Panc1 (cell line): Measurements from ENCODE around the gene THOC2. TPM values are rescaled to one million over a fixed set of nuclear protein-coding genes. Genes with fewer than 3 reads are reported as not detected.
A peak's percentile ranks its signal among the peaks of the same experiment; 100 is the strongest.

Source experiments
- ATAC-seq: fragments of 200-7000 bp; cut with Tn5 transposase; 2 replicates; pipeline ENCODE4 v1.9.1; 2020; ENCODE audit warnings: mild to moderate bottlenecking, moderate library complexity
- BruUV-seq: library from RNA; stranded (reverse); fragments of 400-500 nt; replicated peaks from 2 replicates; lab custom pipeline; 2021; lab: Mats Ljungman, UMichigan
- CTCF ChIA-PET: fragments of 300-600 bp; sonication (Branson Sonifier 250); formaldehyde crosslinking; loops from one replicate; lab custom pipeline; 2022; ENCODE audit warnings: antibody characterized with exemption; lab: Charles Lee
- POLR2A ChIA-PET: fragments of 300-600 bp; sonication (Branson Sonifier 250); formaldehyde crosslinking; loops from one replicate; lab custom pipeline; 2022; ENCODE audit warnings: antibody characterized with exemption; lab: Charles Lee
- DNase-seq: peaks from one replicate; pipeline ENCODE4 v3.0.0-alpha.2; 2010; ENCODE audit warnings: low read depth, low spot score
- H3K27ac ChIP-seq: 2 replicates; pipeline ENCODE4 v1.5.1; 2011; ENCODE audit warnings: mild to moderate bottlenecking, low read length, inconsistent platforms
- H3K27me3 ChIP-seq: fragments of 200-500 bp; sonication (Bioruptor generic); 2 replicates; pipeline ENCODE4 v1.6.0; 2014; ENCODE audit warnings: low read length, inconsistent platforms; ENCODE audit not compliant: control insufficient read depth, insufficient read depth
- H3K36me3 ChIP-seq: fragments of 200-500 bp; sonication (Bioruptor generic); 2 replicates; pipeline ENCODE4 v1.5.1; 2014; ENCODE audit warnings: inconsistent platforms, mild to moderate bottlenecking, low read length, moderate library complexity; ENCODE audit not compliant: control insufficient read depth, insufficient read depth
- H3K4me1 ChIP-seq: 2 replicates; pipeline ENCODE4 v1.5.1; 2011; ENCODE audit warnings: inconsistent platforms, mild to moderate bottlenecking, low read length, moderate library complexity; ENCODE audit not compliant: control insufficient read depth, insufficient read depth
- H3K4me3 ChIP-seq, 2 experiments: 2 replicates each; pipeline ENCODE4 v1.5.1; 2011 to 2012; ENCODE audit warnings: low read depth in 2 of 2, low read length in 2 of 2, mild to moderate bottlenecking in 2 of 2, inconsistent platforms in 1 of 2, moderate library complexity in 1 of 2
- H3K9me3 ChIP-seq: fragments of 200-500 bp; sonication (Bioruptor generic); 2 replicates; pipeline ENCODE4 v1.5.1; 2014; ENCODE audit warnings: low read depth, mild to moderate bottlenecking, inconsistent platforms, low read length, moderate library complexity; ENCODE audit not compliant: control insufficient read depth, insufficient read depth
- CTCF ChIP-seq: fragments of 450-650 bp; IDR thresholded peaks from 2 replicates; pipeline ENCODE4 v1.5.1; 2017; ENCODE audit warnings: mild to moderate bottlenecking
- POLR2AphosphoS5 ChIP-seq: IDR thresholded peaks from 2 replicates; pipeline ENCODE4 v1.6.1; 2012; ENCODE audit warnings: mild to moderate bottlenecking, low read depth, low read length, moderate library complexity
- REST ChIP-seq, 2 experiments: IDR thresholded peaks; 2 replicates each; pipeline ENCODE4 v1.6.1; 2011 to 2012; ENCODE audit warnings: low read depth in 2 of 2, control low read depth in 1 of 2, low read length in 1 of 2, mild to moderate bottlenecking in 1 of 2, moderate library complexity in 1 of 2; ENCODE audit not compliant: insufficient read depth in 1 of 2
- SIN3A ChIP-seq: IDR thresholded peaks from 2 replicates; pipeline ENCODE4 v1.6.1; 2012; ENCODE audit warnings: low read depth, mild to moderate bottlenecking, low read length, moderate library complexity, borderline replicate concordance; ENCODE audit not compliant: insufficient read depth
- TCF7L2 ChIP-seq: IDR thresholded peaks from 2 replicates; pipeline ENCODE4 v1.6.1; 2011; ENCODE audit warnings: mild to moderate bottlenecking, low read depth, low read length, inconsistent platforms
- in situ Hi-C: cut with HindIII; loops from 2 replicates; pipeline ENCODE4 v1.10.0; 2016; ENCODE audit warnings: low sequenced_read_pairs, low pct_unique_long_range_greater_than_20kb
- intact Hi-C: fragments of 100-400 bp; cut with micrococcal nuclease; formaldehyde crosslinking; loops from one replicate; pipeline ENCODE4 v1.10.0; 2022; ENCODE audit not compliant: unreplicated experiment
- total RNA-seq: library from RNA; stranded (reverse); gene quantifications from one replicate; pipeline ENCODE4 v1.2.1, GENCODE V29; 2021; ENCODE audit not compliant: unreplicated experiment

THOC2 gene
- total RNA-seq, 1 experiment from 2014 or later: 194 TPM

GRCh38 chrX:123588723-123589122, 144.1 kb downstream of the THOC2 start:
- H3K27me3 ChIP-seq: no peaks in the 10 kb centered on the region
- TF ChIP-seq REST (IDR thresholded peaks at IDR 0.05; ENCODE audit: insufficient read depth in 1 of 2, low read depth in 2 of 2, low read length in 1 of 2): no peak
- TF ChIP-seq SIN3A: no peak
- TF ChIP-seq TCF7L2: no peak
- TF ChIP-seq POLR2AphosphoS5: no peak
- no peak for TF ChIP-seq CTCF
- intact Hi-C loops: no loop called here
- H3K4me1 ChIP-seq: 0 out of 2 replicates have a peak, but pooled peaks cover 5% of the 10 kb centered on the region
- DNase-seq (no peak), ATAC-seq (peak; percentile 57; the same call in 1 of the 2 replicates)
- H3K27ac ChIP-seq: no peak overlapping the region
- in situ Hi-C loops: no loop called here
- ChIA-PET POLR2A (no interaction called here), CTCF (no interaction called here)
- no TSS peak for BruUV-seq
- H3K36me3 ChIP-seq: no peaks in the 10 kb centered on the region
- no peaks in the 10 kb centered on the region for H3K9me3 ChIP-seq
- H3K4me3 ChIP-seq: no peak overlapping the region

- Histone ChIP-seq H3K27ac (no peak overlapping the region), H3K9me3 (no peaks in the 10 kb centered on the region), H3K27me3 (no peaks in the 10 kb centered on the region), H3K36me3 (no peaks in the 10 kb centered on the region), H3K4me1 (no peaks in the 10 kb centered on the region), H3K4me3 (no peak overlapping the region)
- in situ Hi-C loops: no loop called here
- TF ChIP-seq CTCF (no peak), TCF7L2 (no peak), SIN3A (no peak), REST (IDR thresholded peaks at IDR 0.05; ENCODE audit: insufficient read depth in 1 of 2, low read depth in 2 of 2, low read length in 1 of 2) (no peak), POLR2AphosphoS5 (no peak)
- no peak for ATAC-seq
- no peak for DNase-seq
- no TSS peak for BruUV-seq
- CTCF ChIA-PET: no interaction called here
- intact Hi-C loops: no loop called here
- POLR2A ChIA-PET: no interaction called here
These were observed 151.3 kb downstream of the THOC2 start for GRCh38 chrX:123581586-123581985.
